Skin epidermis (tissue), 12 donors: ENCODE measurements around the gene BANF2.
"Not testable (repeated sequence)": the region's sequence is repeated elsewhere in the genome, so short reads cannot be mapped to it uniquely, and the experiment has no call there.

Experiments used
- H3K27ac ChIP-seq, 21 experiments: fragments of 200-600 bp; sonication (generic) in 11 of 21; one replicate each; pipeline ENCODE4 v1.5.0; 2020; ENCODE audit warnings: mild to moderate bottlenecking in 3 of 21, inconsistent platforms in 2 of 21, moderate library complexity in 2 of 21
- H3K4me3 ChIP-seq, 7 experiments: fragments of 200-600 bp; sonication (generic) in 2 of 7; one replicate each; pipeline ENCODE4 v1.5.0; 2020; ENCODE audit warnings: inconsistent platforms in 2 of 7, mild to moderate bottlenecking in 2 of 7, moderate library complexity in 1 of 7

The BANF2 gene

DNA sequence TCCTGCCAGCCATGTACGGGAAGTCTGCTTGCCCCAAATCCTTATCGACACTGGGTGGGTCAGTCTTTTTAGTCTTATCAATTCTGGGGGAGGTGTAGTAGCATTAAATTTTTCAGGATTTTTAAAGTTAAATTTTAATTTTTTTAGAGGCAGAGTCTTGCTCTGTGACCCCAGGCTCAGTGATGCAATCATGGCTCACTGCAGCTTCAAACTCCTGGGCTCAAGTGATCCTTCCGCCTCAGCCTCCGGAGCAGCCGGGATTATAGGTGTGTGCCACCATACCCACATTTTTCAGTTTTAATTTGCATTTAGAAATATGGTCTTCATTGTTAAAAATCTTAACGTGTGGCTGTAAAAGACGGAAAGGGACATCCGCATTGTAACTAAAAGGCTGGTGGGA, 51.9 kb downstream of the BANF2 start:
- Histone ChIP-seq H3K4me3 (no peak overlapping the region), H3K27ac (no peak overlapping the region)

DNA sequence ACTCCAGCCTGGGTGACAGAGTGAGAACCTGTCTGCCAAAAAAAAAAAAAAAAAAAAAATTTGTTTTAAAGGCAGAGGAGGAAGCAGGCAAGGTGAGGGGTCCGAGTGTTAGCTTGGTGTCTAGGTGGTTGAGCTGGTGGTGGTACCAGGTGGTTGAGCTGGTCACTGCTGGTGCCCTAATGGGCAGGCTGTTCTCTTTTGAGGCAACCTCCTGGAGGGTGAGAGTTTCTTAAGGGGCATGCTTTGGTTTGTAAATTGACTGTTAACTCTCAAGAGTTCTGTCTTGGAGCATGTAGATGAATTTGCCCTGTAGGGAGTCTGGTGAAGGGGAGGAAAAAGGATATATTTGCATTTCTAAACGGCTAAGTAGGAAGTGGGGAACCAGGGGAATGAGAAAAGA, 52.7 kb downstream of the BANF2 start:
- no peak overlapping the region for H3K4me3 ChIP-seq
- no peak overlapping the region for H3K27ac ChIP-seq

DNA sequence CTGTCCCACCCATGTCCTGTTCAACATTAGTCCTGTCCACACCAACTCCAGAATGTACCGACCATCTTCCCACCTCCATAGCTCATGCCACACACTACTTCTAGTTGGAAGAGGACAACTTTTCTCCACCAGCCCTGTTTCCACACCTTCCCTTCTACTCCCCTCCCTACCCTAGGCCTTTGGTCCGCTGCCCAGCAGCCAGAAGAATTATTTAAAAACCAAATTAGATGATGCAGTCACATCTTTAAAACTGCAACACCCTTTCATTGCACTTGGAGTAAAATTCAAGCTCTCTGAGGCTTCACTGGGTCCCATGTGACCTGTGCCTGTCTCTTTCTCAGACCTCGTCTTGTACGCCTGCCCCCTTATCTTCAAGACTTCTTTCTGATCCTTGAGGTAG, 53.8 kb downstream of the BANF2 start:
- Histone ChIP-seq H3K27ac (no peak overlapping the region), H3K4me3 (no peak overlapping the region)

DNA sequence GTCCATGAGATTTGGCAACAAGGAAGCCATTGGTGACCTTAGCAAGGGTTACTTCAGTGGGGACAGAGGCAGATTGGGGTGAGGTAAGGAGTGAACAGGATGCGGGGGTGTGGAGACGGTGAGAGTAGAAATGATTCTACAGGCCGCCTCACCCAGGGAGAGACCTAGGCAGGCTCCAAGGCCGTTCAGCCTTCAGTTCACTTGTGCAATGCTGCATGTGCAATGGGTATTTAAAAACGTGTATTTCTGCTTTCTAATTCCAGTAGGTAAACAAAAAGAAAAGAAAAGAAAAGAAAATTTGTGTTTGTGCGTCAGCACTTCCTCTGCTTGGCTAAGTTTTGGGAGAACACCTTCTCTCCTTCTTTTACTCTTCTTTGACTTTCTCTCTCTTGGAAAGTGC, 56.8 kb downstream of the BANF2 start:
- H3K4me3 ChIP-seq = no peak overlapping the region
- no peak overlapping the region for H3K27ac ChIP-seq

DNA sequence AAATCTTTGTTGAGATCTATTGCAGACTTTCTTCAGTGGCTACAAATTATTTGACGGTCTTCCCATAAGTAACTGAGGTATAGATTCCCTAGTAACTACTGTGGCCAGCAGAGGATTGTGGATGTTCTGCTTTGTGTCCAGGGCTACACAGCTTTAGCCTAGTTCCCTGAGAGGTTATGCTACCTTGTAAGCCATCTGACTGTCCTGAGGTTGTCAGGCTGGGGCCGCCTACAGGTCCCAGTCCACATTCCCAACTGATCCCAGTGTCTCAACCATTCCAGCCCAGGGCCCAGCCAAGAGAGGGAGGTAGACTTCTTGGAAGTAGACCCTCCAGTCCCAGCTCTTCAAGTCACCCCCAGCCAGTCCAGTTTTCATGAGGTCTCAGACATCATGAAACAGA, 57.7 kb downstream of the BANF2 start:
- no peak overlapping the region for H3K27ac ChIP-seq

DNA sequence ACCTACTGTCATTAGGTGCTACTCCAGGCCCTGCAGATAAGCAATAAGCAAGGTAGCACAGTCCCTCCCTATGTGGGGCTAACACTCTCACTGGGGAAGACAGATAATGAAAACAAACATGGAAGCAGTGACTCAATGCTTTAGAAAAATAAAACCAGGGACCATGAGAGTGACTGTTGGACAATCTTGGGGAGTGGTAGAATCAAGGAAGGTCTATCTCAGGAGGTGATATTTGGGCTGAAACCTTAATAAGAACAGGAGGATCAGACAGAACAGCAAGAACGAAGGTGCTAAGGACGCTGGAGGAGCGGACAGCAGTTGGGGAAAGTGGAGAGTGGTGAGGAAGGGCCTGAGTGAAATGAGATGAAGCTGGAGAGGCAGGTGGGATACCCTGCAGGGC, 58.2 kb downstream of the BANF2 start:
- Histone ChIP-seq H3K27ac (no peak overlapping the region), H3K4me3 (no peak overlapping the region)

More for the DNA sequence above, 57.7 kb downstream of the BANF2 start:
- no peak overlapping the region for H3K4me3 ChIP-seq

DNA sequence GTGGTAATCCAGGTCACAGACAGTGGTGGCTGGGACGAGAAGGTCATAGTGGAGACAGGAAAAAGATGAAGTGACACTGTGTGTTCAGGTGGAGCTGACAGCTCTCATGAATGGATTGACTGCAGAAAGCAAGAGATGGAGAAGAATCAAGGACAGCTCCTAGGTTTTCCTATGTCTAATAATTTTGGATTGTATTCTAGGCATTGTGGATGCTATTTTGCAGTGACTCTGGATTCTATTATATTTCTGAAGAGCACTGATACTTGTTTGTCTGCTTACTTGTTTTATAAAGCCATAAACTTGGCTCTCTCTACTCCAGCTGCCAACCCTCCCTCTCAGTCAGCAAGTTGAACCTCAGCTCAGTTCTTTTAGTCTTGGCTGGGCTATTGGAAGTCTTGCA, 58.7 kb downstream of the BANF2 start:
- H3K4me3 ChIP-seq = no peak overlapping the region
- no peak overlapping the region for H3K27ac ChIP-seq

DNA sequence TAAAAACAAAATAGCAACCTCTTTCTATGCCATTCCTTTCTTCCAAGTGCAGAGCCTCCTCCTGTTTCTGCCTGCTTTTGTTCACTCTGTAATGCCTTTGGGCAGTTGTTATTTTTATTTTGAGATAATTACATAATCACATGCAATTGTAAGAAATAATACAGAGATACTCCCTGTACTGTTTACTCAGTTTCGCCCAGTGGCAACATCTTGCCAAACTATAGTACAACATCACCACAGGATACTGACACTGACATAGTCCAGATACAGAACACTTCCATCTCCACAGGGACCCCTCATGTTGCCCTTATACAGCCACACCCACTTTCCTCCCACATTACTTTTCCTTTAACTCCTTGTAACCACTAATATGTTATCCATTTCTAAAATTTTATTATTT, 59.7 kb downstream of the BANF2 start:
- Histone ChIP-seq H3K27ac (no peak overlapping the region), H3K4me3 (no peak overlapping the region)

DNA sequence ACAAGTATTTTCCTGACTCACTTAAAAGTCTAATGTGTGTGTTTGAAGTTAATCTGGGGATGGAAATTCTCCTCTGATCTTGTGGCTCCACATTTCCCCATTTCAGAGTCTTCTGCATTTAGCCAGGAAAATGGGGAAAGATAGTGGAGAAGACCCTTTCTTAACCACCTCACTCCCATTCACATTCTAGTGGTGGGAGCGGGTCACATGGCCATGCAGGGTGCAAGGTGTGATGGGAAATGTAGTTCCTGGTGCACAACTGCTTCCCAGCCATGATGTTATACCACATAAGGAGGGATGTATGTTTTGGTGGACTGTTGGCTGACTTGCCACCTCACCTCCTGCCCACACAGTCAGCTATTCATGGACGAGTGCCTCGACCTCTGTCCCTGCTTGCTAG, 61.8 kb downstream of the BANF2 start:
- H3K4me3 ChIP-seq = no peak overlapping the region
- H3K27ac ChIP-seq = no peak overlapping the region

DNA sequence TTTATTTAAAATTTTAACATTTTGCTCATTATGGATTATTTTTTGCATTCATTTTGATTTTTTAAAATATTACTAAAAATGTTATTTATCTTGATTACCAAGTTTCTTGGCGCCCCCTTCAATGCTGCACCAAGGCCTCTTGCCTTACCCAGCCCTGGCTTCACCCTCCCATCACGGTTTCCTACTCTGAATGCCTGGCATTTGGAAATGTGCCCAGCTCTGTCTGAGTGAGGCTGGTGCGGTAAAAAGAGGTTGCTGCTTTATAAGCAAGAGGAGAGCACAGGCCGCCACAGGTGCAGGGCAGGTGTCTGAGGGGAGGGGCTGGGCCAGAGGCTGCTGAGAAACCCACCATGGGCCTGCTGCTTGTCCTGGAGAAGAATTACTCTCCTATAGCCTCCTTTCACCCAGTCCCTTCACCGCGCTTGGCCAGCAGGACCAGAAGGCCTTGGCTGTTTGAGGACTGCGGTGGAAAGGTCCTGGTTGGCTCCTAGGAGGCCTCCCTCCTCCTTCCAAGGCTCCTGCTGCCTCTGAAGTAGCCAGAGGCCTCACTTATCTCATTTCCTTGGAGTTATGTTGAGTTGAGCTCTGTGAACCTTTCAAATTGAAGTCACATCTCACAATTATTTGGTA, 62.6 kb downstream of the BANF2 start:
- Histone ChIP-seq H3K4me3 (no peak overlapping the region), H3K27ac (no peak overlapping the region)

DNA sequence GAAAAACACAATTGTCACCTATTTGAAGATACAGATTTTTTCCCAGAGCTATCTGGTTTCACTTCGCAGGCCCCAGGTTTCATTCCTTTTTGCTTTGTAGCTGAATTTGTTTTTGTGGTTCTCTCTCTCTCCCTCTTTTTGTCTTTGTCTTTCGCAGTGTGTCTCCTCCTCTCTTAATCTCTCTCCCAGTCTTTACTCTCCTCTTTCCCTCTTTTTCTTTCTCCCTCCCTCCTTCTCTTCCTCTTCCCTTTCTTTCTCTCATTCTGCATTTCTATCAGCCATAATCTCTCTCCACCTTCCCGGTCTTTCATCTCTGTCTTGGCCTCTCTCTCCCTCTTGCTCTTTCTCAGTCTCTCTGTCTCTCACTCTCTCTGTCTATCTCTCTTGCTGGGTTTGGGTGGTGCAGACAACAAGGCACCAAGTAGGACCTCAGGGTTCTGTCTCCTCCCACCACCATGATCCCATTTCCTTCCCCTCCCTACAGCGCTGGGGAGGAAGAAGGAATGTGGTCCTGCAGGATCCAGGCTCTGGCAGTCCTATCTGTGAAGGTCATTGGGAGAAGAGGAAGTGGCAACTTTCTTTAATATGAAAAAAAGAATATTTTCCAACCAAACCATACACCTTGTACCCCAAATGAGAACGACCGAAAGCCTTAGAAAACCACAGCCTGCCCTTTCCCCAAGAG, 63.2 kb downstream of the BANF2 start:
- no peak overlapping the region for H3K4me3 ChIP-seq
- H3K27ac ChIP-seq = no peak overlapping the region

DNA sequence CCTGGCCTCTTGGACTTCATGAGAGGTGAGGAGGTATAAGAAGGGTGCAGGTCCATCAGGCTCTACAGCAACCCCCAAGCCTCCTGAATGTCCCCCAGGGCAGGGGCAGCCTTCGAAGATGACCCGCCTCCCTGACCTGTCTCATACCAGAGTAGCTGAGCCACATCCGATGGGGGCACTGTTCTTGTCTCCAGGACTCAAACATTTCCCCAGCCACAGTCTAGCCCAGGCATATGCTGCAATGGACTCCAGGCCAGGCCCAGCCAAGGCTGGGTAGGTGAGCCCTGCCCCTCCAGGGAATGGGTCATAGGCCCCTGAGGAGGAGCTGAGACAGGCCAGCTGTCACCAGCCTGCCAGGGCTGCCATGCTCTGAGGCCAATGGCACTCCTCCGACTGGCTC, 65.3 kb downstream of the BANF2 start:
- H3K4me3 ChIP-seq = no peak overlapping the region

DNA sequence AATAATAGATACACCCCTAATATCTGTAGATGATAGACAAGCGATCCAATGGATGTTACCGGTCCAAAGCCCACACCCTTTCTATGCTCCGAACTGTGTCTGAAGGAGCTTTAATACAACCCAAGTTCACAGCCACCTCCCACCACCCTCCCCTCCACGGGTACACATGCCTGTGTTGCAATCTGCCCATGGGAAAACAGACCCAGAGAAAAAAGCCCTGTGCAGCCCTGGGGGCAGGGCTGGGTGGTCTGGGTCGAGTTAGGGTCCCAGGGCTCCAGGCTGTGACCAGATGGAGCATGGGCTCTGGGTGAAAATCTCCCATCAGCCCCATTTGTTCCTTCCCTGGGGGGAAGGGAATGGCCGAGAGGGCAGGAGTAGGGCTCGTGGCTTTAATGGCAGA, 65.8 kb downstream of the BANF2 start:
- H3K27ac ChIP-seq = no peak overlapping the region
- H3K4me3 ChIP-seq = no peak overlapping the region

More for the DNA sequence above, 65.3 kb downstream of the BANF2 start:
- no peak overlapping the region for H3K27ac ChIP-seq

DNA sequence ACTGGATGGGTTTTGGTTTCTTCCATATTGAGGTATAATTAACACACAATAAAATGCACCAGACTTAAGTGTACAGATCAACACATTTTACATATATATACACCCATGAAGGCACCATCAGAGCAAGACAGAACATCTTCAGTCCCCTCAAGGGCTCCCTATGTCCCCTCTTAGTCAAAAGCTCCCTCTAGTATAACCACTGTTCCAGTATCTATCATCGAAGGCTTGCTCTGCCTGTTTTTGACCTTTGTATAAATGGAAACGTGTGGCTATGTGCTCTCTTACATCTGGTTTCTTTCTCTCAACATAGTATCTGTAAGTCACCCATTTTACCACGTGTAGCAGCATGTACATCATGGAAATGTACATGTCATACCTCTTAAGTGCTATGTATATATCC, 66.5 kb downstream of the BANF2 start:
- Histone ChIP-seq H3K4me3 (no peak overlapping the region), H3K27ac (no peak overlapping the region)

DNA sequence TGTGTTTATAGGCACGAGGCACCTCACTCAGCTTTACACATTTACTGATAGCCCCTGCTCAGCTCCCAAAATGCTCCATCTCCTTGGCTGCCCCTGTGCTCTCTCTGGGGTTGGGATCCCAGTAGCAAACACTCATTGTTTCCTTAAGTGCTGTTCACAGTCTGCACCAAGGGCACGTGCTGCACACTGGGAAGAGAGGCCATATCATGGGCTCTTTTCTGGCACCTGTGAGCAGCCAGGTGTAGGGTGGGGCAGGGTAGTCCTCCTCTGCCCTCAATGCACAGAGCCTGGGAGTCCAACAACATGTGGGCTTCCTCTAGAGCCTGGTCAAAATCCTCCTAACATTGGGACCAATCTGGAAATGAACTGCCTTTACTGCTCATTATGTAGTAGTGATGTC, 67.9 kb downstream of the BANF2 start:
- no peak overlapping the region for H3K27ac ChIP-seq

DNA sequence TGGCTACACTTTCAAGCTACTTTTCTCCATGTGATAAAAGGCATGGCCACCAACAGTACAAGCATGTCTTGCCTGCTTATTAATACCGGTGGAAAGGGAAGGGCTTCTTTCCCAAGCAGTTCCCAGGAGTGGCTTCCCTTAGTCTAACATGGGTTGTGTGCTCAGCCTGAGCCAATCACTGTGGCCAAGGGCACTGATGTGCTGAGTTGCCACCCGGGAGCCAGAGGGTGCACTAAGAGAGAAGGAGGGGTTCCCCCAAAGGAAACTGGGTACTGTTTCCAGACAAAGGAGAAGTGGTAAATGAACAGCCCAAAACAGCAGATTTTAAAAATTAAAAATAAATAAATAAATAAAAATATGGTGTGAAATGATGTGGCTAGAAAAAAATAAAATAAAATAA, 68.5 kb downstream of the BANF2 start:
- no peak overlapping the region for H3K4me3 ChIP-seq
- H3K27ac ChIP-seq = no peak overlapping the region

More for the DNA sequence above, 67.9 kb downstream of the BANF2 start:
- no peak overlapping the region for H3K4me3 ChIP-seq

DNA sequence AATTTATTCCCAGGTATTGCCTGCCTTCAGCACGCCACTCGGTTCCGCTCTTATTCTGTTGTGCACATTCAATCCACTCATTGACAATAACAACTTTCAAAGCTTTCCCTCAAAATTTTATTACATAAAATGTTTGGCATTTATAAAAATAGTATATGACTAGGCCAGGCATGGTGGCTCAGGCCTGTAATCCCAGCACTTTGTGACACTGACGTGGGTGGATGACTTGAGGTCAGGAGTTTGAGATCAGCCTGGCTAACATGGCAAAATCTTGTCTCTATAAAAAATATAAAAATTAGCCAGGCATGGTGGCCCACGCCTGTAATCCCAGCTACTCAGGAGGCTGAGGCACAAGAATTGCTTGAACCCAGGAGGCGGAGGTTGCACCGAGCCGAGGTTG, 70.0 kb downstream of the BANF2 start:
- H3K27ac ChIP-seq, H3K4me3 ChIP-seq: not testable (repeated sequence)

DNA sequence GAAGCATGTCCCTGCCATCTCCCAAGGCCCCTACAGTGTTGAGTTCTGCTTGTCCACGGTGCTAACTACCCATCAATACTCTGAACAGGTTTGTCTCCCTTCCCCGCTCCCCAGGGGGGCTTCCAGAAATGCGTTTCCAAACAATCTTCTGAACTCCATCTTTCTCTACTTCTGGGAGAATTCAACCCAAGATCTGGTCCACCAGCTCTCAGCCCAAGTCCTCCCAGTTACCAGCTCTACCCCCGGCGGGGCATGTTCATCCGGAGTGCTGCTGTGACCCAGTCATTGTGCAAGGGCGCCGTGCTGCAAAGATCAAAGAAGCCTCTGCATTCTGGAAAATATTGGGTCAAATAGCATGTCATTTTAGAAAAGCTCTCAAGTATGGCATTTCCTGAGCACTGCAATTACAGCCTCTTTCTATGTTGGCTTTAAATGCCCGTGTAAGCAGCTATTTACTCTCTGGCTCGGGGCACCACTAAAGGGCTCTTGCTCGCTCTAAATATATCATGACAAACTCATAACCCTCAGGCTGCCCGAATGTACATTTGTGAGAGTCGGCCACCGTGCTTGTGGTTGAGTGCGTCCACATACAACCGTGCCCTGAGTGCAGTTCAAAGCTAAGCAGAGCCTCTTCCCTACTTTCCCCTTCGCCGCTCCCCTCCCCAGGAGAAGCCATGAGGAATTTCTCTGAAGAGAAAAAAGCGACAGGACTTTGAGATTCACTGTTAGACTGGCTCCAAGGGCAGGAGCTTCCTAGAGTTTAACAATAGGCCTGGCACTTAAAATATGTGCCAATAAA, 71.6 kb downstream of the BANF2 start:
- Histone ChIP-seq H3K4me3 (no peak overlapping the region), H3K27ac (no peak overlapping the region)

DNA sequence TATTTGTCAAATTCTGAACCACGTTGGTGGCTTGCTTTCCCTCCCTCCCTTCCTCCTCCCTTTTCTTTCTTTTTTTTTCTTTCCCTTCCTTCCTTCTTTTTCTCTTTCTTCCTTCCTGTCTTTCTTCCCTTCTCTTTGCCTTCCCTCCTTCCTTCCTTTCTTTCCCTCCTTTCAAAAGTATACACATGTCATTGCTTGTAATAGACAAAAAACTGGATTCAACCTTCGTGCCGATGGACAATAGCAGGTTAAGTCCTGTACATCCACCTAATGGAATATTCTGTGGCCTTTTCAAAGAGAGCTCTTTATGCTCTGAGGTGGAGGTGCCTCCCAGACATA, 72.2 kb downstream of the BANF2 start:
- Histone ChIP-seq H3K4me3 (no peak overlapping the region), H3K27ac (no peak overlapping the region)

DNA sequence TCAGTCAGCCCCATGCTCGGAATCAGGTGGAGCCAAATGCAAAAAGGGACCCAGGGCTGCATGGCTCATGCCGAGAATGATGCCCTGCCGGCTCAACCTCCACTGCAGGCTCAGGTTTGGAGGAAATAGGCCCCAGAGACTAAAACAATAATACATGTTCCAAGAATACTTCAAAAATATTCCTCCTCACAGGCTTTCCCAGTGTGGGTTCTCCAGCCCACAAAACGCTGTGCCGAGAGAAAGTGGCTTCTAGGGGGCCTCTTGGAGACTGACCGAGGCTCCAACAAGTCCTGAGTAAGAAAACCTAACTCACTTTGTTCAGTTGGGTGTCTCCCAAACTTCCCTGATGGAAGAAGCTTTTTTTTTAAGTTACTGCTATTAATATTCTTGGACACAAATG, 73.9 kb downstream of the BANF2 start:
- no peak overlapping the region for H3K4me3 ChIP-seq
- no peak overlapping the region for H3K27ac ChIP-seq

DNA sequence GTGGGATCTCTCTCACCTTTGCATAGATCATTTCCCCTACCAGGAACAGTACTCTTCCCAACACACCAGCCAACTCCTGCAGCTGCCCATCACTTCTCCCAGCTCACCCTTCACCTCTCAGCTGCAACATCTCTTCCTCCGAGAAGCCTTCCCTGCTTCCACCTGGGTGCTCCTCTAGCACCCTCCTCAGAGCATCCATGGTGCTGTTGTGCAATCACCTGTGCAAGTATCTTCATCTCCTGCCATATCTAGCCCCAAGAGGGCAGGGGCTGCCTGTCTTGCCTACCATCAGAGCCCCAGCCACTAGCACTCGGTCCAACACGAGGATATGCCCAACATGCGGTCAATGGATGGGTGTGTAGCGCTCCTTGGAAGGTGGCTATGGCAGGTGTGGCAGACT, 75.8 kb downstream of the BANF2 start:
- Histone ChIP-seq H3K4me3 (no peak overlapping the region), H3K27ac (no peak overlapping the region)
